Subcutaneous abdominal adipose tissue (tissue), 5 donors: ENCODE results near the gene EIF4EBP2.

Experiments used
- H3K27ac ChIP-seq: one replicate; pipeline ENCODE4 v1.7.0; 2013; ENCODE audit warnings: low read depth, mild to moderate bottlenecking, inconsistent platforms, low read length, moderate library complexity
- H3K27me3 ChIP-seq, 5 donors: one replicate each; pipeline ENCODE4 v1.7.0; 2013; ENCODE audit warnings: low read length in 5 of 5, inconsistent platforms in 1 of 5; ENCODE audit not compliant: control insufficient read depth in 5 of 5, insufficient read depth in 4 of 5
- H3K36me3 ChIP-seq, 5 donors: one replicate each; pipeline ENCODE4 v1.7.0; 2013; ENCODE audit warnings: low read length in 5 of 5; ENCODE audit not compliant: control insufficient read depth in 5 of 5, insufficient read depth in 5 of 5
- H3K4me1 ChIP-seq, 5 donors: one replicate each; pipeline ENCODE4 v1.7.0; 2013; ENCODE audit warnings: low read length in 5 of 5, mild to moderate bottlenecking in 3 of 5, moderate library complexity in 1 of 5; ENCODE audit not compliant: control insufficient read depth in 5 of 5, insufficient read depth in 5 of 5
- H3K4me3 ChIP-seq, 5 donors: one replicate each; pipeline ENCODE4 v1.7.0; 2013; ENCODE audit warnings: low read length in 5 of 5, low read depth in 1 of 5
- H3K9ac ChIP-seq, 5 donors: one replicate each; pipeline ENCODE4 v1.7.0; 2013; ENCODE audit warnings: low read length in 5 of 5, mild to moderate bottlenecking in 4 of 5, moderate library complexity in 3 of 5
- H3K9me3 ChIP-seq, 5 donors: one replicate each; pipeline ENCODE4 v1.7.0; 2013; ENCODE audit warnings: low read length in 5 of 5; ENCODE audit not compliant: control insufficient read depth in 5 of 5
- donor health status: healthy.
- donor health status: healthy.
- donor health status: healthy.
- donor health status: healthy.
- donor health status: healthy.

Gene EIF4EBP2, protein sequence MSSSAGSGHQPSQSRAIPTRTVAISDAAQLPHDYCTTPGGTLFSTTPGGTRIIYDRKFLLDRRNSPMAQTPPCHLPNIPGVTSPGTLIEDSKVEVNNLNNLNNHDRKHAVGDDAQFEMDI

DNA sequence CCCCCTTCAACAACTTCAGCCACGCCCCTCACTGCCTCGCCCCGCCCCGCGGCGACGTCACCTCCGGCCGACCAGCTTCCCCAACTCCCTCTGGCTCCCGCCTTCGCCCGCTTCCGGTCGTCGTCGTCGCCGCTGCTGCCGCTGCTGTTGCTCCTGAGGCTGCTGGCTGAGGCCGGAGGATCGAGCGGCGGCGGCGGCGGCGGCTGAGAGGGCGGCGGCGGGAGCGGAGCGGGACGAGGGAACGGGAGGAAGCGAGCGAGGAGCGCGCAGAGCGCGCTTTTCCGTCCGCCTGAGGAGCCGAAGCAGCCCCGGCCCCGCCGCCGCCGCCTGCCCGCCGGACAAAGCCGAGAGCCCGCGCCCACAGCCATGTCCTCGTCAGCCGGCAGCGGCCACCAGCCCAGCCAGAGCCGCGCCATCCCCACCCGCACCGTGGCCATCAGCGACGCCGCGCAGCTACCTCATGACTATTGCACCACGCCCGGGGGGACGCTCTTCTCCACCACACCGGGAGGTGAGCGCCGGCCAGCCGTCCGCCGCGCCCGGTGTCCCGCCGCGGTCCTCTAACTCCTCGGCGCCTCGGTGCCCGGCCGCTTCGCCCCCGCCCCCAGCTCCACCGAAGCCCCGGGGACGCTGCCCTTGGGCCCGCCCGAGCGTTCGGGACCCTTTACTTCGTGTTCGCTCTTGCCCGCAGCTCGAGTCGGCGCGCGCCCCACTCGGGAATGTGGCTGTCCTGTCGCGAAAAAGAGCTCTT, at the start of gene EIF4EBP2:
TSS of gene EIF4EBP2 (plus strand) at position 110 of the 751 bp plus-strand sequence. CDS start at position 367, 257 bp downstream.
- Histone ChIP-seq H3K36me3 (no peaks in the 10 kb centered on the region), H3K4me1 (peaks cover 5 to 41% (median 33%) of the 10 kb centered on the region in 5 donors), H3K9me3 (no peaks in the 10 kb centered on the region), H3K27me3 (no peaks in the 10 kb centered on the region), H3K27ac (peak within 1 kb of the TSS; percentile 99), H3K4me3 (peak within 1 kb of the TSS; percentile 89 to 98 (median 96)), H3K9ac (peak within 1 kb of the TSS; percentile 82 to 99 (median 97))

DNA sequence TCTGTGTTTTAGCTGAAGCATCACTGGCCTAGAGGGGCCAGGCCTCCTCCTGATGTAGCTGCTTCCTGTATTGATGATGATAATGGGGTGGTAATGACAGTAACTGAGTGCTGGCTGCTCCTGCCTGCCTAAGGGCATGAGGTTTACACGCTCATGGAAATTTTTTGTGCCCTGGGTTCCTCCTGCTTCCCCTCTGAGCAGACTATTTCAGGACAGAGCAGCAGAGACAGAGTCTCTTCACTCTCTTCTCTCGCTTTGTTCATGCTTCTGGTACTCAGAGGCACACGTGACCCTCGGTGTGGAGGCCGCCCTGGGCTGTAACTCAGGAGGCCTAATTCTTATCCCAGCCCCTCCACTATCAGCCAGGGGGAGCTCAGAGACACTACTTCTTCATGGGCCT, 49.4 kb upstream of the EIF4EBP2 start:
- Histone ChIP-seq H3K27me3 (no peaks in the 10 kb centered on the region), H3K9ac (no peak overlapping the region), H3K4me1 (peaks cover 4 to 31% (median 24%) of the 10 kb centered on the region in 5 donors), H3K4me3 (no peak overlapping the region), H3K27ac (no peak overlapping the region), H3K9me3 (no peaks in the 10 kb centered on the region), H3K36me3 (no peaks in the 10 kb centered on the region)

DNA sequence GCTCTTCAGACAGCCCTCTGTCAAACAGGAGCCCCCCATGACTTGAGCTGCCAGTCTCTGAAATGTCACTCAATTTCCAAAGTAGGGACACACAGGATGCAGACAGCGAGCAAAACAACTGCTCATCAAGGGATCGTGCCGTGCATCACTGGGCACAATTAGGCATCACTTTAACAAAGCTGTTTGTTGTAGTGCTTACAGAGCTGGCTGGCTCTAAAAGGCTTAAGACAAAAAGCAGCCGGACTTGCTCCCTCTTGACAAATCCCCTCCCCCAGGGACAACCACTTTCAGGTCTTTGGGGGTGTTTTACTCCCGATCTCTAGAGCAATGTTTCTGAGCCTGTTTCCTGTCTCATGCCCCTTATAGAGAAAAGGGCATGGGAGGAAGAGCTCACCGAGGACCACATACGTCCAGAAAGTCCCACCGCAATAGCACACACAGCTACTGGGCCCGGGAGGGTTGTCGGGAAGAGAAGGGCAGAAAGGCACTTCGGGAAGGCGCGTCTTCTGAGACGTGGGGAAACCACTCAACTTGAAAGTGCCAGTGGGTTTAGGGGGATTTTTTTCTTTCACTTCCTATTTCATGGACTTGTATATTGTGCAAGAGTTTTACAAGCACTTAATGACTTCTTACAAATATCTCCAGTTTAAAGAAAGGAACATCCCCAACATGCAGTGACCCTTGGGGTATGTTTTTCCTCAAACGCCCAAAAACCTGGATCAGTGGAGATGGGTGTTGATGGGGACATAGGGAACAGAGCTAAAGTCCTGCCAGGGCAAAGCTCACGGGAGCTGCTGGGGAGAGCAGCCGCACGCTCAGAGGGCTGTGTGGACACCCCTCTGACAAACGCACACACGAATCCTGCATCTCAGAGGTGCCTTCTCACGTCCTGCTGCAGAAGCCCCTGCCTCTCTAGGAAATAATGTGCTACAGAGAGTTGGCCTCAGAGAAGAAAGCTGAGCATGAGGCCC, 48.6 kb upstream of the EIF4EBP2 start:
- H3K4me1 ChIP-seq = peaks cover 4 to 31% (median 24%) of the 10 kb centered on the region in 5 donors
- peak overlapping the region in 1 of 5 donors; percentile 49 for H3K9ac ChIP-seq
- H3K27me3 ChIP-seq = no peaks in the 10 kb centered on the region
- no peaks in the 10 kb centered on the region for H3K36me3 ChIP-seq
- H3K9me3 ChIP-seq = no peaks in the 10 kb centered on the region
- peak overlapping the region in 2 of 5 donors; percentile 20 to 46 for H3K4me3 ChIP-seq
- H3K27ac ChIP-seq = no peak overlapping the region

DNA sequence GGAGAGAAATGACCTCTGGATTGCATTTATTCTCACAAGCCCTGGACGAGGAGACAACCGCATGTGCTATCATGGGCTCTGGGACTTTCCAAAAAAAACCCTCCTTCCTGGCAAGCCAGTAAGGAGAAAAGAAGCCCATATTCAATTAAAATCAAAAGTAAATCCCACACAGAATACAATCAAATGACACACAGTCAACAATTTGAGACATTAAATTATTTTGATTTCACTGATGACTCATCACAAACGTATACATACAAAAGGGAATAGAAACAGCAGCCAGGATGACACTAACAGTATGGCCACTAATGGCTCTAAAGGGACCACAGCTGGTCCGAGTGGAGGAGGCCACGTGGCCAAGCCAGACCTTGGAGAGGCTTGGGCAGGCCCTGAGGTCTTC, 46.4 kb upstream of the EIF4EBP2 start:
- Histone ChIP-seq H3K9ac (no peak overlapping the region), H3K4me1 (peaks cover 4 to 27% (median 22%) of the 10 kb centered on the region in 5 donors), H3K36me3 (no peaks in the 10 kb centered on the region), H3K4me3 (no peak overlapping the region), H3K9me3 (no peaks in the 10 kb centered on the region), H3K27ac (no peak overlapping the region), H3K27me3 (no peaks in the 10 kb centered on the region)

DNA sequence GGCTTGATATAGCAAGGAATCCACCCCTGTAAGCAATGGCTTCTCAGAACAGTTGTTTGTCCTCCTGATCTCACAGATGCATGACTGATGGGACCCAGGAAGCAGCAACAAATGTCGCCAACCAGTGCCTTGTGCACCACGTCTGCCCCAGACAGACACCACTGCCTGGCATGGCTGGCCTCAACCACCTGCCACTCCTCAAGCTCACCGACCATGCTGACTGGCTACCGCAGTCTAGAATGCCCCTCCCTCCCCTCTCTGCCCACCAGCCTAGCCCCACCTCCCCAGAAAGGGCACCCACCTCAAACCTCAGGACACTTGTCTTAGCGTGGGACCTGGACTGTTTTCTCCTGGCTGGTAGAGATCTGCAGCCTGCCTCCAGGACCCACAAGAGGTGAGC, 45.5 kb upstream of the EIF4EBP2 start:
- H3K9ac ChIP-seq = no peak overlapping the region
- no peaks in the 10 kb centered on the region for H3K36me3 ChIP-seq
- H3K27ac ChIP-seq = no peak overlapping the region
- no peaks in the 10 kb centered on the region for H3K9me3 ChIP-seq
- peaks cover 4 to 29% (median 24%) of the 10 kb centered on the region in 5 donors for H3K4me1 ChIP-seq
- H3K4me3 ChIP-seq = no peak overlapping the region
- no peaks in the 10 kb centered on the region for H3K27me3 ChIP-seq

DNA sequence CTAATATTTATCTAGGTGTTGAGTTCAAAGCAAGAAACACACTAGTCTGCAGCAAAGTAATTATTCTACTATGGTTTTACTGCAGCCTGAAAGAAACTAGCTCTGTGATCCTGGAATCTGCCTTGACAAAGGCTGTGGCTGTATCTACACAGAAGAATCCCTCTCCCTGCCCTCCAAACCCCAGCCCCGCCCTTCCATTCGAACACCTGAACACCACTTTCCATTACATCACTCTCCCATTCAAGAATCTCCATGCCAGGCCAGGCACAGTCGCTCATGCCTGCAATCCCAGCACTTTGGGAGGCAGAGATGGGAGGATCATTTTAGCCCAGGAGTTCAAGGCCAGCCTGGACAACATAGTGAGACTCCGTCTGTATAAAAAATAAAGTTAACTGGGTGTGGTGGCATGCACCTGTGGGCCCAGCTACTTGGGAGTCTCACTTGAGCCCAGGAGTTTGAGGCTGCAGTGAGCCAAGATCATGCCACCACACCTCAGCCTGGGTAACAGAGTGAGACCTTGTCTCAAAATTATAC, 44.9 kb upstream of the EIF4EBP2 start:
- H3K9ac ChIP-seq = no peak overlapping the region
- H3K4me3 ChIP-seq = no peak overlapping the region
- H3K27me3 ChIP-seq = no peaks in the 10 kb centered on the region
- no peaks in the 10 kb centered on the region for H3K9me3 ChIP-seq
- H3K36me3 ChIP-seq = no peaks in the 10 kb centered on the region
- H3K27ac ChIP-seq = no peak overlapping the region
- H3K4me1 ChIP-seq = peaks cover 5 to 36% (median 31%) of the 10 kb centered on the region in 5 donors

DNA sequence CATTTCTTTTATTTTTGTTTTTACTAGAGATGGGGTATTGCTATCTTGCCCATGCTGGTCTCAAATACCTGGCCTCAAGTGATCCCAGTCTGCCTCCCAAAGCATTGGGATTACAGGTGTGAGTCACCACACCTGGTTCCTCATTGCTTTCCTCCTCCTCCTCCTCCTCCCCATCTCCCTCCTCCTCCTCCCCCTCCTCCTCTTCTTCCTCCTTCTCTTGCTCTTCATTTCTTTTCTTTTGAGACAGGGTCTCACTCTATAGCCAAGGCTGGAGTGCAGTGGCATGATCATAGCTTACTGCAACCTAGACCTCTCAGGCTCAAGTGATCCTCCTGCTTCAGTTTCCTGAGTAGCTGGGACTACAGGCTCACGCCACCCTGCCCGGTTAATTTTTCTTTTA, 43.7 kb upstream of the EIF4EBP2 start:
- Histone ChIP-seq H3K4me3 (no peak overlapping the region), H3K9me3 (no peaks in the 10 kb centered on the region), H3K4me1 (peaks cover 8 to 39% (median 32%) of the 10 kb centered on the region in 5 donors), H3K27ac (no peak overlapping the region), H3K36me3 (no peaks in the 10 kb centered on the region), H3K9ac (no peak overlapping the region), H3K27me3 (no peaks in the 10 kb centered on the region)

DNA sequence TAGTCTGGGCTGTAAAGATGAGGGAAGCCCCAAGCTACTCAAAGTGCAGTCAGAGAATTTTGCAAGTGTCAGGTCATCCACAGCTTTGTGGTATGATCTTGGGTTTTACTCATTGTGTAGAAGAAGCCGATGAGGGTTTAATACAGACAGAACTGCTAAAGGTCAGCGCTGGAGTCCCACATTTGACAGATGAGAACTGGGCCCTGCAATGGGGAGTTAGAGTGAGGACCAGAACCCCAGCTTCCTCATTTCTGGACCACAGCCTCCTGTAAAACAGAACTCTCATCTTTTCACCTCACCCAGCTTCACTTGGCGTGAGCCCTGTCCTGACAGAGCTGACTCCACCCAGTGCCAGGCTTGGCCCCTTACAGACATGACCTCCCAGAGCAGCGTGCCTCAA, 41.6 kb upstream of the EIF4EBP2 start:
- Histone ChIP-seq H3K4me3 (no peak overlapping the region), H3K36me3 (no peaks in the 10 kb centered on the region), H3K27me3 (no peaks in the 10 kb centered on the region), H3K9ac (no peak overlapping the region), H3K9me3 (no peaks in the 10 kb centered on the region), H3K4me1 (peaks cover 8 to 27% (median 23%) of the 10 kb centered on the region in 5 donors), H3K27ac (no peak overlapping the region)

DNA sequence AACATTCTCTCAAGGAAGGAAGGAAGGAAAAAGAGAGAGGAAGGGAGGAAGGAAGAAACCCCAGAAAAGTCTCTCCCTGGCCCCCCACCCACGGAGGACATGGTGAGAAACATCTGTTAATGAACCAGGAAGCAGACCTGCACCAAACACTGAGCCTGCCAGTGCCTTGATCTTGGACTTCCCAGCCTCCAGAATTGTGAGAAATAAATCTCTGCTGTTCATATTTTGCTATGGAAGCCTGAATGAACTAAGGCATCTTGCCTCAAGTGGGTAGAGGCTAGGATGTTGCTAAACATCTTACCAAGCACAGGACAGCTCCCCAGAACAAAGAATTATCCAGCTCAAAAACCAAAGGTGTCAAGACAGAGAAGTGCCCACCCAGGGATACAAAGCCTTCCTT, 40.7 kb upstream of the EIF4EBP2 start:
- peak overlapping the region in 2 of 5 donors; percentile 52 to 60 for H3K9ac ChIP-seq
- H3K4me1 ChIP-seq = peaks cover 5 to 18% (median 17%) of the 10 kb centered on the region in 5 donors
- no peak overlapping the region for H3K4me3 ChIP-seq
- no peaks in the 10 kb centered on the region for H3K27me3 ChIP-seq
- no peaks in the 10 kb centered on the region for H3K9me3 ChIP-seq
- H3K36me3 ChIP-seq = no peaks in the 10 kb centered on the region
- H3K27ac ChIP-seq = peak overlapping the region; percentile 81
